GM21529 (cell line): Measurements from ENCODE around the gene GAL.

Experiments used
- ATAC-seq: cut with Tn5 transposase; IDR thresholded peaks from one replicate; pipeline ENCODE4 v1.9.1; 2021; ENCODE audit not compliant: unreplicated experiment

The GAL gene

DNA sequence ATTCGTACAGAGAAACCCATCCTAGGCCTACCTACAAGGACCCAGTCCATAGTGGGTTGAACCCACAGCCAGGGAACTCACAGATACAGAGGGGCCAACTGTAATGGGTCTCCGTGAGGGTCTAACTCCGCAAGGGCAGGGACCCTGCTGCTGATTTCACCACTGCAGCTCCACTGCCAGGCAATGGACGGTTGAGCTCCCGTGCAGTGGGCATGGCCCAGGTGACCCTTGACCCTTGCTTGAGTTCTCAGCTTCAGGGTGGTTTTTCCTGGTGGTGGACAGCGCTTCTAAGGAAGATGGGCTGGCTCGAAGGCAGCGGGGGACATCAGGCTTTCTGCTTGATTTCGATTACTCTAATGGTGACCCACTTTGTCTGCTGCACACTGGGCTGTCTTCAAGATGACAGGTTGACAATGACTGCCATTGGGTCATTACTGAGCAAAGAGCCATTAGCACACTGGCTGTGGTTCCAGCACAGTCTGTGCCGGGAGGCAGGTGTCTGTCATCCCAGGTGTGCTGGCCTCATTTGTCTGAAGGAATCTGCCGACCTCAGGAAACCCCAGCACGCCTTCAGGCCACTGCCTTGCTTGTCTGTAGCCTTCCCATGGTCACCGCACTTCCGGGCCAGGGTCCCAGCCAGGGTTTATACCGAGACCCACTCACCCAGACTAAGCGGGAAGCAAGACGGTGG lies 3.7 kb upstream of the GAL start:
- no peak for ATAC-seq

DNA sequence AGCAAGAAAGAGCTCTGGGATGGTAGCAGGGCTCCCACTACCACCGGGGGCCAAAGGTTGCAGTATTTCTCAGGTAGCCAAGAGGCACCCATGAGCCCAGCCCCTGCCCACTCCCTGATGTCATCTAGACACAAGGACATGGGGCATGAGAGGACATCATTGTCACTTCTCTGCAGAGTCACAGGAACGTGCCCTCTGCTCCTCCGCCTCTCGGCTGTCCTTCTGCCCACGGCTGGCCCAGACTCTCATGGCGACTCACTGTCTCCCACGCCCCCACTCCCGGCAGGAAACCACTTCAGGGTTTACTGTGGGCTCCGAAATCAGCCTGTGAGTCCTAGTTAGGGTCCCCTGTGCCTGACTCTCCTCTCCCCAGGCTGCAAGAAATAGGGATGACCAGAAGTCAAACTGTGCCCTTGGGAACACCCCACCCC lies 1.8 kb upstream of the GAL start:
- ATAC-seq, result no peak

DNA sequence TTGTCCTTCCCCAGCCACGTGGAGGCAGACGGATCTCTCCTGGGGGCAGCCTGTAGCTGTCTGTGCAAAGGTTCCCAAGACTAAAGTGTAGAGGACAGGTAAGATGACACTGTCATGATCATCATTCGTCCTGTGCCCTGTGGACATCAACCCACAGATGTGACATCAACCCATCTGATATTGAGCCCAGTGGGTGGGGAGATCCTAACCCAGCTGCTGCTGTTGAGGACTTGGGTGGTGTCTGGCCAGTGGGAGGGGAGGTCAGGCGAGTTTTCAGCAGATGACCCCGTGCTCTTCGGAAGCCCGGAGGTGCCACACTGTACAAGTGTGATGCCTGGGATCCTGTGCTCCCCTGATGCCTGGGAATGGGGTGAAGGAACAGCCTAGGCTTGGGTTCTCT lies 1.2 kb upstream of the GAL start:
- no peak for ATAC-seq

DNA sequence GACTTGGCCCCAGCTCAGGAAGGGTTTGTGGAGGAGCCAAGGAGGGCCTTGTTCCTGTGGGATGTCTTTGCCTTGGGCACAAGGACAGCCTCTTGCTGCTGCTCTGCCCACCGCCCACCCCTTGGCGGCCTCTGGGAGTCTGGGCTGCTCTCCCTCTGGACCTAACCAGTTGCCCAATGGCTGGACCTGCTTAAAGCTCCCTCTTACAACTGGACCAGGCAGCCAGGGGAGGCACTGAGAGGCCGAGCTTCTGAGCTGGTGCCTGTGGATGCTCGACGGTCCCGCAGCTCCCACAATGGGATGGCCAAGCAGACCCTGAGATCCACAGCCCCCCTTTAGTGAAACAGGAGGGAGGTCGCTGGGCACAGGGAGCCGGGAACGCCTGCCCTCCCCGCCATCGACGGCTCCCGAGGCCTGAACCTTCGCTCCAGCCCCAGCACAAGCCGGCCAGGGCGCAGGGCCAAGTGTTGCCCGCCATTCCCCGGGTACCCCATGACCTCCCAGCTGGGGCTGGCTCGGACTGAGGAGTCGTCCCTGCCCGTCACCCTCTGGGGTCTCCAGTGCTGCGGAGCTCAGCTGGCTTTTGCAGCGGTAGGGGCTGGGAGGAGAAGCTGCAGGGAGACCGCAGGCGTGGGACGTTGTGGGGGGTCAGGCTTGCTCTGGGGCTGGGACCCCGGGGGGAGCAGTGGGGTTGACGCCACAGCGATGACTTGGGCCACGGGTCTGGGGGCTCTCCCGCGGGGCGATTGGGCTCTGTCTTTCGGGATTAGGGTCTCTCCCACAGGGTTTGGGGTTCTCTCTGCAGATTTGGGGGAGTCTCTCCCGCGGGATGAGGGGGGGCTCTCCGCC lies 584 bp upstream of the GAL start:
- ATAC-seq, result no peak

DNA sequence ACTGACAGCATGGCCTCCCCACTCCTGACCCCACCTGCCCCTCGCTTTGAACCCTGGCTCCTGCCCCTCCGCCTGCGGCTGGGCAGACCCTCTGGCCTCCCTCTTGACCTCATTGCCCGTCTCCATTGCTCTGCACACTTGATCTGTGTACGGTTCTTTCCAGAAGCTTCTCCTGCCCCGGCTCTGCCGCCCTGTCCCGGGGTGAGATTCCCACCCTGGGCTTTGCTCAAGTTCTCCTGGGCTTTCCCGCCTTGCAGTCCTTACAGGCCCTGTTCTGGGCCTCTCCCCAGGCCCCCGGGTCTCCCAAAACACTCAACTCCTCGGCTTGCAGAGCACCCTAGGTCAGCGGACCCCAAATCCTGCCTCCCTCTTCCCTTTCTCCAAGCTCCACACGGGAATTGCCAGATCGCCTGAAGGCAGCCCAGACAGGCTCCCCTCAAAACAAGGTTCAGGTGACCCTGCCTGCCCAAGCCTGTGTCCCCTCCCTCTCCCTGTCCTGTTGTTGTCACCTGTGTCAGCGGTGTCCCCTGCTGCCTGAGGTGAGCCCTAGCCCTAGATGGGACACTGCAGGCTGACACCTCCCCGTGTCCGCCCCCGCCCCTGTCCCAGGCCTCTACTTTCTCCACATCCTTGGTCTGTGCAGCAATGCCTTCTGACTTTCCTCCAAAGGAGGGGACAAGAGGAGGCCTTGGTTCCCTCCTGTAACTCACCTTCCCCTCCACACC lies 1.5 kb downstream of the GAL start:
- no peak for ATAC-seq

DNA sequence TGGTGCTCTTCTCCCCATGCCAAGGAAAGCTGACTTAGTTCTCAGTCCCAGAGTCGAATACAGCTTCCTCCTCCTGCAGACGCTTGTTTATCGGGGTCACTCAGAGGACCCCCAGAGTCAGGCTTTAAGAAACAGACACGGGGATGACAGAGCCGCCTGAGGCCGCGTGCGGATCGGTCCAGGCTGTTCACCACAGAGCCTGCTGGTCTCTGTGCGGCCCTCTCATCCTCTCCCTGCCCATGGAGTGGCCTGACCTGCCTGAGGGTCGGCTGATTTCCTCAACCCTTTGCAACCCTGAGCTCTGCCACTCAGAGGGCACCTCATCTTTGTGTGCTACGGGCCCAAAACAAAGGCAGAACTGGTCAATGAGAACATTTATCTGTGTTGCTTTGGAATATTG lies 2.1 kb downstream of the GAL start:
- ATAC-seq, result no peak

DNA sequence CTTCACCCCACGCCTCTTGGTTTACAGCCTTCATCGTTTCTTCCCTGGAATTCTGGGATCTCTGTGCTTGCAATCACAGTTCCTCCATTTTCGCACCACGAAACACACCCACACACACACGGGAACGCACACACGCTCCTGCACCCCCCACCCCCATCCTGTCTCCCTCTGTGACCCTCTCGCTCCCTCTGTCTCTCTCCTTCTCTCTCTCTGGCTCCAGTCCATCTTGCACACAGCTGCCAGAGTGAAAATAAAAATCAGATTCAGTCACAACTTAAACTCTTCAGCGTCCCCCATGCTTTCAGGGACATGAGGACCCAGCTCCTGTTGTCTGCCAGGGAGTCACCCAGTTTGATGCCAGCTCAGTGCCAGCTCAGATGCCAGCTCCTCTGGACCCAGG lies 3.0 kb downstream of the GAL start:
- ATAC-seq, result no peak

DNA sequence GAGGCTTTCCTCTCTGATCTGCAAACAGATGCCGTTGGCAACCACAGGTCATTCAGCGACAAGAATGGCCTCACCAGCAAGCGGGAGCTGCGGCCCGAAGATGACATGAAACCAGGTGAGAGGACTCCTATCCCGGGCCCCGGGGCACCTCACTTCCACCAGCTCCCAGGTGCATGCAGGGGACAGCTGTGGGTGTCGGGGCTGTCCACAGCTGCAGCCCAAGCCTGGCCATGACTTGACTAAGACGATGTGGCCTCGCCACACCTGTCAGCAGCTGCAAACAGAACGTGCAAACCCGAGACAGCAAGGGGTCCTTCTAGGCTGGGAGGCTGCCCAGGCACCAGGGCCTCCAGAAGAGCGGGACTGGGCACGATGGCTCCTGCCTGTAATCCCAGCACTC lies 3.6 kb downstream of the GAL start:
- no peak for ATAC-seq

DNA sequence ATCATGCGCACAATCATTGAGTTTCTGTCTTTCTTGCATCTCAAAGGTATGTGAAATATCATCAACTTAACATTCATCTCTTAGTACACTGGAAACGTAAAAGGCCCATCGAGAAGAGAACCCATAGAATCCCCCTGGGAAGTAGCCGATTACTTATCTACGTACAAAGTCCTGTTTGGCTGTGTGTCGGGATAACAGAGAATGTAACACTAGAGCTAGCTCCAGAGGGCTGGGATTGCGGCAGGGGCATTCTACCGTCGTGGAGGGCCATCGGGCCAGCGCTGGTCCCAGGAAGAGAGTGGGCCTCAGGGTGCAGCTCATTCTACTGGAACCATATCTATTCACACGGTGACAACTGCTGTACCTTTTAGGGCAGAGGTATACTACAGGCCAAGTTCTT lies 4.5 kb downstream of the GAL start:
- ATAC-seq, result no peak

DNA sequence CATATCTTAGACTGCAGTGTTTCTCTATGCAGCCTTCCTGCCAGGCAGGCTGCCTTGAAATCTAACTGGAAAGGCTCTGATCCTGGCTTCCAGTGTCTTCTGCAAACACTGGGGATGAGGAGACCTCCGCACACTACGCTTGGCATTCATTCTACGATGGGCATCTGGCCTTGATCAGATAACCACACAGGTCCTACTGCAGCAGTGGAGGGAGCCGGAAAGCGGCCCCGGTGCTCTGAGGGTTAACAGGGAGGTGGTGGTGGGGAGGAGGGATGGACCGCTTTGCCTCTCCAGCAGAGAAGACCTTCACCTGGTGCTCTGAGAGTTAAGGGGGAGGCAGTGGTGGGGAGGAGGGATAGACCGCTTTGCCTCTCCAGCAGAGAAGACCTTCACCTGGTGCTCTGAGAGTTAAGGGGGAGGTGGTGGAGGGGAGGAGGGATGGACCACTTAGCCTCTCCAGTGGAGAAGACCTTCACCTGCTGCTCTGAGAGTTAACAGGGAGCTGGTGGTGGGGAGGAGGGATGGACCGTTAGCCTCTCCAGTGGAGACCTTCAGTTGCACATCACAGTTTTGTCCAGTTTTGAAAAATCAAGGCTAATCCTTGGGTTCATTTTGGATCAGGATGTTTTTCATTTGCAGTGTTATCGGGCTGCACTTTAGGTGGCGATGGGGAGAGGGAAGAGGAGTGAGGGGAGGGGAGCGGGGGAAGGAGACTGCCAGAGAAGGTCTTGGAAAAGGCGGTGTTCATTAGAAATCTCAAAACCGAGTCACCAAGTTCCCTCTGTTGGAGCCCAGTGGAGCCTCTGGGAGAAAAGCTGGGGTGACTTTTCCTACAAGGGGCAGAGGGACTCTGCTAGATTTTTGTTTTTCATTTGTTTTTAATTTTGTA lies 5.6 kb downstream of the GAL start:
- no peak for ATAC-seq

DNA sequence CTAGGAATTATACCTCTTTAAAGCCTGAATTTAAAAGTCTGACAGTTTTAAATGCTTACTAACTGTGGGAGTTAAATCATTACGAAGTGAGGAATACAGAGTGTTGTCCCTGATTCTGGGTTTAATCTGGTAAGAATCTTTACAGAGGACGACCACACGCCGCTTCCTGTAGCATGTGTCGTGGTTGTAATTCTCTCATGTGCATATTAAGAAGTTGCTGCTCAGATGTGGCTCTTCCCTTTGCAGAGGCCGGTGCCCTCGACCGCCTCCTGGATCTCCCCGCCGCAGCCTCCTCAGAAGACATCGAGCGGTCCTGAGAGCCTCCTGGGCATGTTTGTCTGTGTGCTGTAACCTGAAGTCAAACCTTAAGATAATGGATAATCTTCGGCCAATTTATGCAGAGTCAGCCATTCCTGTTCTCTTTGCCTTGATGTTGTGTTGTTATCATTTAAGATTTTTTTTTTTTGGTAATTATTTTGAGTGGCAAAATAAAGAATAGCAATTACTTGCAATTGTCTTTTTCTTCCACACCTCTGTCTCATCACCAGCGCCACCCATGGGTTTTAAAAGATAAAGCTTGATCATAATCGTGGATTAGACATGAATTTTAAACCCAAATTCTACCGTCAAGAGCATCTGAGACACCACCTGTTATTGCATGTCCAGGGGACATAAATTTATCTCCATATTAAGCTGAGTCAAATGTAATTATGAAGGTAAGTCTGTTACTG lies 6.5 kb downstream of the GAL start:
- no peak for ATAC-seq

DNA sequence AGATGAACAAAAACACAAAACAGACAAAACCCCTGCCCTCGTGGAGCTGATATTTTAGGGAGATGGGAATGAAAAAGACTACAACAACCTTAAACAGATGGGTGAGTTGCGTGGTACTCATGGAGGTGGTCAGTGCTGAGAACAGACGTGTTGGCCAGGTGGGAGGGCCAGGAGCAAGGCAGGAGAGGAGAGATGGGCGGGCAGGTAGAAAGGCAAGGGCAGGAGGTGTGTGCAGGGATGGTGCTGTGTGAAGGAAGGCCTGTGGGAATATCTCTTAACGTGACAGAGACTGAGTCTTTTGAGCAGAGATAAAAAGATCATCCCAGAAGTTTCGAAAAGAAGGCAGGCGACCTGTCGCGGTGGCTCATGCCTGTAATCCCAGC lies 7.0 kb downstream of the GAL start:
- ATAC-seq, result no peak

DNA sequence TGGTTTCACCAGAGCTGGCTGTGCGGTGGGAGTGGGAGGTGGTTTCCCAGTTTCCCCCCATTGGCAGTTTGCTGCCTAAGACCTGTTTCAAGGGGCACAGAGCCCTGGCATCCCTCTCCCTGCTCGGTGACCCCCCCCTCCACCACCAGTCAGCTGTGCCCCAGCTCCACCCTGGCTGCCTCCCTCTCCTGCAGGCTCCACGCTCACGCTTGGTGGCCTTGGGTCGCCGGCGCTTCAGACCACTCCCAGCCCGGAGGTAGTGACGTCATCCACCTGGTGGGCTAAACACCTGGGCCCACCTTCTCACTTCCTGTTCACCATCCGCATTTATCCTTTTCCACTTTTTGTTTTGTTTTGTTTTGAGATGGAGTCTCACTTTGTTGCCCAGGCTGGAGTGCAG lies 7.8 kb downstream of the GAL start:
- ATAC-seq, result no peak

DNA sequence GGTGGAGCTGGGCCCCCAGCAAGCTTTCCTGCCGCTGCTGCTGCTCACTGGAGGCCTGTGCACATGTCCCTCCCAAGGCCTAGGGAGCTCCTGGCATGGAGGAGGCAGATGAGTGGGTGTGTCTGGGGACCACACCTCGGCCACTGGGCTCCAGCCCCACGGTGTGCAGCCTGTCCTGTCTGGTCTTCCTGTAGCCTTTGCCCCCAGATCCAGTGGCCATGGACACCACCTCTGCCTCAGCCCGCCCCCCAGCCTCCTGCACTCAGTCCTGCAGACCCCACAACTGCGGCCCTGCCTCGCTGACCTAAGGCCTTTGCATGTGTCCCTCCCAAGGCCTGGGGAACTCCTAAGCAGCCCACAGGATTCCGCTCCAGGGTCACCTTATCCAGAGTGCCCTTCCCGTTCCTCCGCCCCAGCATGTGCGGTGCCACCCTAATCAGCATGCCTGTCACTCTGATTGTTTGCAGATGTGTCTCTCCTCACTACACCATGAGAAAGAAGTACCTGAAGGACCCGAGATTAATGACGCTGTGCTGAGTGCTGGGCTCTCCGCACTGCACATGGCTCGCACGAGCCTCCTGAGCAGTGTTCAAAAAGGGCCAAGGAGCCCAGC lies 8.6 kb downstream of the GAL start:
- no peak for ATAC-seq

DNA sequence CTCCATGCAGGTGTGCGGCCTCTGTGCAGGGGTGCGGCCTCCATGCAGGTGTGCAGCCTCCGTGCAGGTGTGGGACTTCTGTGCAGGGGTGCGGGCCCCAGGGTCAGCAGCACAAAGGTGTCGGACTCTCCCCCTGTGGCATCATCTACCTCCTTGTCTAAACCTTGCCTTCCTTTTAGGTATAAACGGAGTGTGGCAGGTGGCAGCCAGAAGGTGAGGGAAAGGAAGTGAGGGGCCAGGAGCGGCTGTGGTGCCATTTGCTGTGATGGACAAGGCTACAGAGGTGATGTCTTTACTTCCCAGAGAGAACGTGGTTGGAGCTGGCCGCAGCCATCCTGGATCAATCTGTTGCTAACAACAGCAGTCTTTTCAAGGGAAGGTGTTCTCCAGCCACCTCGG lies 9.1 kb downstream of the GAL start:
- no peak for ATAC-seq

DNA sequence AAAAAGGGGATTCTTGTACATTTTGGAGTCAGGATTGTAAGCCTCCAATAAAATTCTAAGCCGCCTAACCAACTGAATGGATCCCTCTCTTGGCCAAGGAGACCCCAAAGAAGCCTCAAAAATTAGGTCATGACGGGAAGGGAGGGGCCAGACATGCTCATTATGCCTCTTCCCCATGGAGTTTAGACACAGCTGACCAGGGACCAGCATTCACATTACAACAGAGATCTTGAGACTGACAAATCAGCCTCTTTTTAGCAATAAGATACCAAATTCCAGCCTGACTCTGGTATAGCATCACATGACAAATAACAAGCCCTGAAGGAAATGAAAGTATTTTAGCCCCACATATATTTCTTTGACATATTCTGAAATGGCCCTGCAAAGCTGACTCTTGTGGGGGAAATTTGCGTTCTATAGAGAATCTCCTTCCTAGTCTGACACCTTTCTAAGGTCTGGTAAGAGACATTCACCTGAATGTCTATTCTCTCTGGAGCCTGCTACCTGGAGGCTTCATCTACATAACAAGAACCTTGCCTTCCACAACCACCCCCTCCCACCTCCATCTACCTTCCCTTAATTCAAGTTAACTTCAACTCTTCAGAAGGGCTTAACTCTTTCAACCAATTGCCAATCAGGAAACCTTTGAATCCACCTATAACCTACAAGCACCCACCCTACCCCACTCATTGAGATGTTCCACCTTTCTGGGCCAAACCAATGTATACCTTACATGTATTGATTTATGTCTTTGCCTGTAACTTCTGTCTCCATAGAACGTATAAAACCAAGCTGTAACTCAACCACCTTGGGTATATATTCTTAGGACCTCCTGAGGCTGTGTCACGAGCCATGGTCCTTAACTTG lies 10.3 kb downstream of the GAL start:
- no peak for ATAC-seq

DNA sequence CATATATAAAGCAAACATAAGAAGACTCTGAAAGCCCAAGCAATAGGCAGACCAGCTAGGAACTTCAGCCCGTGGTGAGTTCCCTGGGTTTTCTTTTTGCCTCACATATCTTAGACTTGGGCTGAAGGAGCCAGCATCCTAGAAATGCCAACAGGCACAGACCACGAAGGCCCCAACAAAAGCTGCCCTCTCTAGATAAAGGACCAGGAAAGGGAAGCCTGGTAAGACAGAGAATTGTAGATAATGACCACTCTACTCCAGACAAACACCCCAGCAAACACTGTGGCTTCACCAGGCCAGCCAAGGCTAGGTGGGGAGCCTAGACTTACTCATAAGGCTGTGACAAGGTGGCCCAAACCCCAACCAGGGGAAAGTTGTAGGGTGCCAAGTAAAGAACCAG lies 11.2 kb downstream of the GAL start:
- ATAC-seq, result no peak

DNA sequence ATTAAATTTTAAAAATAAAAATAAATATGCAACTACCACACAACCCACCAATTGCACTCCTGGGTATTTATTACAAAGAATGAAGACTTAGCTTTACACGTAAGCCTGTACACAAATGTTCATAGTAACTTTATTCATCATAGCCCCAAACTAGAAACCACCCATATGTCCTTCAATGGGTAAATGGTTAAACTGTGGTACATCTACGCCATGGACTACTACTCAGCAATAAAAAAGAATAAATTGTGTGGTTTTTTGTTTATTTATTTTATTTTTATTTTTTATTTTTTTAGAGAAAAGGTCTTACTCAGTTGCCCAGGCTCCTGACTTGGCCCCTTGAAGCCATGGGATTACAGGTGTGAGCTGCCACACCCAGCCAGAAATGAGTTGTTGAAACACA lies 14.6 kb downstream of the GAL start:
- ATAC-seq, result no peak

DNA sequence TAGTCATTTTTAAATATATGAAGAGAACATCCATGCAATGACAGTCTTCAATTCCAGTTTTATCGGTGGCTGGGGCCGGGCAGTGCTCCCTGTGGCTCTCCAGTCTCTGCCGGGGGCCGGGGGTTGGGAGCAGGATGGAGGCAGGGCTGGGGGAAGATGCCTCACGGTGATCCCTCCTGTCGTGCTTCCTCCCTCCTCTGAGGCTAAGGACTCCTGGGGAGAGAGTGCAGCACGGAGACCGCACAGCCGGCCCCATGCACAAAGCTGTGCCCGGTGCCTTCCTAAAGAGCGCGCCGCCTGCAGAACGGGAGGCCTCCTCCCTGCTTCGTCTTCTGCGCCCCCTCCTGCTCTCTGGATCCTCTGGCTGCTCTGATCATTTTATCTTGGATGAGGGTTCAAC lies 20.5 kb downstream of the GAL start:
- ATAC-seq, result no peak
